Thymus (tissue), 11 donors: ENCODE results near the gene LRRC75A. TPM values are rescaled to one million over a fixed set of nuclear protein-coding genes. Genes with fewer than 3 reads are reported as not detected.
"Not testable (repeated sequence)": the region's sequence is repeated elsewhere in the genome, so short reads cannot be mapped to it uniquely, and the experiment has no call there.

Source experiments
- DNase-seq, 9 donors: peaks; one replicate each; pipeline ENCODE4 v3.0.0-alpha.2; 2013; ENCODE audit warnings: low spot score in 9 of 9, low read depth in 6 of 9, missing footprints in 1 of 9
- H3K27ac ChIP-seq, 2 donors: one replicate each; pipeline ENCODE4 v1.5.1; 2013; ENCODE audit warnings: control low read depth in 1 of 2, low read depth in 1 of 2, low read length in 1 of 2, mild to moderate bottlenecking in 1 of 2, moderate library complexity in 1 of 2
- H3K27me3 ChIP-seq, 2 donors: one replicate each; pipeline ENCODE4 v1.5.1; 2013; ENCODE audit warnings: low read length in 1 of 2; ENCODE audit not compliant: control insufficient read depth in 2 of 2, insufficient read depth in 1 of 2
- H3K36me3 ChIP-seq, 2 donors: one replicate each; pipeline ENCODE4 v1.5.1; 2013; ENCODE audit warnings: low read length in 1 of 2, mild to moderate bottlenecking in 1 of 2, moderate library complexity in 1 of 2; ENCODE audit not compliant: control insufficient read depth in 2 of 2, insufficient read depth in 2 of 2
- H3K4me1 ChIP-seq, 2 donors: one replicate each; pipeline ENCODE4 v1.5.1; 2013; ENCODE audit warnings: low read length in 2 of 2; ENCODE audit not compliant: control insufficient read depth in 2 of 2, insufficient read depth in 2 of 2
- H3K4me3 ChIP-seq, 2 donors: one replicate each; pipeline ENCODE4 v1.5.1; 2013; ENCODE audit warnings: low read length in 2 of 2, control low read depth in 1 of 2, mild to moderate bottlenecking in 1 of 2
- H3K9me3 ChIP-seq, 2 donors: one replicate each; pipeline ENCODE4 v1.5.1; 2013; ENCODE audit warnings: low read length in 1 of 2, mild to moderate bottlenecking in 1 of 2; ENCODE audit not compliant: control insufficient read depth in 2 of 2, insufficient read depth in 1 of 2
- WGBS: extraction: QIAGEN DNeasy Blood & Tissue Kit; methylation state at CpG from one replicate; pipeline ENCODE4 v1.1.7; 2013; 5-methylcytosine and 5-hydroxymethylcytosine counted together
- polyA plus RNA-seq: library from polyadenylated mRNA; stranded (reverse); fragments of 200-250 nt; gene quantifications from one replicate; pipeline ENCODE4 v1.2.3, GENCODE V29; 2013
- total RNA-seq: library from RNA; stranded (reverse); fragments of 120-200 nt; gene quantifications from one replicate; pipeline ENCODE4 v1.2.4, GENCODE V29; 2013
- donor health status: healthy.

Gene LRRC75A
- total and polyA plus RNA-seq, 2 donors = 1.6 to 2.1 TPM

DNA sequence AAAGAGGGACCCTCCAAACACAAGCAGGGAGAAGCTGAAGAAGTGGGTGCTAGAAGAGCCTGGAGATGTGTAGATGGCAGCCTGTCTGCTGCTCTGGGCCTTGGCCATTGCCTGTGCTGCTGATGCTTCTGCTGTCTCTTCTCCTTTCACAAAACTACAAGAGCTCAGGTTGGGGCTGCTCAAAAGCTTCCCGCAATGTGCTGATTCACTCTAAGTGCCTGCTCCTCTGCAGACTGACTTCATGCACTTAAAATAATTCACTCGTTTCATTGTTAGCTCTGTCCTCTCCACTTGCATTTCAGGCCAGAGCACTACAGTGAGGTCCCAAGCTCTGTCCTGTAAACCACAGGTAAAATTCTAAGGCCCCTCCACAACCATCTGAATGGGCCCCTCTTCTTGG is 95.3 kb downstream of the LRRC75A start:
- H3K4me1 ChIP-seq, H3K27me3 ChIP-seq, DNase-seq, H3K27ac ChIP-seq, H3K9me3 ChIP-seq, H3K4me3 ChIP-seq, H3K36me3 ChIP-seq: not testable (repeated sequence)
- WGBS = 55% methylated on average over 2 of the region's 2 CpGs

DNA sequence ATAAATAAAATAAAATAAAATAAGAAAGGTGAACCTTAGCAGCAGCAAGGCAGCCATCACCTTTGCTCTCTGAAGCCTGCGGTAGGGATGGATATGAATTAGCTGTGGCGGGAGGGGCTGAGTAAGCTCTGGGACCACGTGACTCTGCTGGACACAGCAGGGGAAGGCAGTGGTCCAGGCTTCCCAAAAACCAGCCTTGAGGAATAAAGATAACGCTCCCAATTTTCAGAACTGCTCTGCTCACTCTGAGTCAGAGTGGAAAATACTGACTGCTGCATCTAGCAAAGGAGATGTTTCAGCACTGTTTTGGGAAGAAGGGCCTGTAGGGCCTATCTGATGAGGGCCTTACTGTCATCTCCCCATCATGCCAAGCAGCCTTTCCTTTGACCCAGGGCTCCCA is 96.1 kb downstream of the LRRC75A start:
- DNase-seq, H3K27ac ChIP-seq, H3K27me3 ChIP-seq, H3K4me3 ChIP-seq, H3K36me3 ChIP-seq, H3K4me1 ChIP-seq, H3K9me3 ChIP-seq: not testable (repeated sequence)
- 91% methylated on average over 4 of the region's 4 CpGs for WGBS

DNA sequence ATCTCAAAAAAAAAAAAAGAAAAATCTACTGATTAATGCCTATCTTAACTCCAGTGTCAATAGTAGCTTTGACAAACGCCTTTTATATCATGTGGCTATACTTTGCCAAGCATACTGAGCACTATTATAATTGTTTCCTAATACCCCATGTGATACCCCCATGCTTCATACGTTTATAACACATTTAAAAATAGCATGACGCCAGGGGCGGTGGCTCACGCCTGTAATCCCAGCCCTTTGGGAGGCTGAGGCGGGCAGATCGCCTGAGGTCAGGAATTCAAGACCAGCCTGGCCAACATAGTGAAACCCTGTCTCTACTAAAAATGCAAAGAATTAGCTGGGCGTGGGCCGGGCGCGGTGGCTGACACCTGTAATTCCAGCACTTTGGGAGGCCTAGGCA is 99.5 kb downstream of the LRRC75A start:
- not testable (repeated sequence) for H3K4me3 ChIP-seq, H3K36me3 ChIP-seq, DNase-seq, H3K9me3 ChIP-seq, H3K4me1 ChIP-seq, H3K27me3 ChIP-seq, H3K27ac ChIP-seq
- 96% methylated on average over 11 of the region's 11 CpGs for WGBS

Other genes with a start within 250 kb of the LRRC75A start
- gene CENPV, start 138.7 kb downstream of the LRRC75A start, total RNA-seq = 108 TPM
- 85.2 TPM for gene CENPV, start 138.7 kb downstream of the LRRC75A start, polyA plus RNA-seq
- gene UBB, start 111.1 kb downstream of the LRRC75A start, total RNA-seq = 2,286 TPM
- 820 TPM for gene UBB, start 111.1 kb downstream of the LRRC75A start, polyA plus RNA-seq
- 29.0 TPM for gene TRPV2, start 76.6 kb downstream of the LRRC75A start, total RNA-seq
- 39.8 TPM for gene TRPV2, start 76.6 kb downstream of the LRRC75A start, polyA plus RNA-seq
- gene ZNF287, start 77.0 kb upstream of the LRRC75A start, total RNA-seq = 4.9 TPM
- gene ZNF287, start 77.0 kb upstream of the LRRC75A start, polyA plus RNA-seq = 7.6 TPM
- 6.6 TPM for gene ZNF624, start 161.7 kb upstream of the LRRC75A start, total RNA-seq
- gene ZNF624, start 161.7 kb upstream of the LRRC75A start, polyA plus RNA-seq = 2.6 TPM
- gene CCDC144A, start 198.0 kb upstream of the LRRC75A start, total RNA-seq = 4.9 TPM
- 1.3 TPM for gene CCDC144A, start 198.0 kb upstream of the LRRC75A start, polyA plus RNA-seq